GM23338 (cell line): Measurements from ENCODE around the gene G6PC3. TPM values are rescaled to one million over a fixed set of nuclear protein-coding genes. Genes with fewer than 3 reads are reported as not detected.
"Not testable (repeated sequence)": the region's sequence is repeated elsewhere in the genome, so short reads cannot be mapped to it uniquely, and the experiment has no call there.

Experiments used
- ATAC-seq: fragments of 200-7000 bp; cut with Tn5 transposase; 3 replicates; pipeline ENCODE4 v1.9.1; 2020
- DNase-seq: peaks from one replicate; pipeline ENCODE4 v3.0.0-alpha.2; 2015; ENCODE audit warnings: low spot score
- H2AFZ ChIP-seq: fragments of 200-600 bp; sonication (generic); 2 replicates; pipeline ENCODE4 v1.8.0; 2016; ENCODE audit warnings: antibody characterized with exemption, mild to moderate bottlenecking, moderate library complexity
- H3F3A ChIP-seq: fragments of 200-600 bp; sonication (generic); replicated peaks from 2 replicates; pipeline ENCODE4 v1.8.0; 2017; ENCODE audit warnings: antibody characterized with exemption, mixed run types, low read depth
- H3K27ac ChIP-seq: fragments of 200-600 bp; sonication (generic); 2 replicates; pipeline ENCODE4 v1.6.1; 2016; ENCODE audit warnings: low read depth
- H3K27me3 ChIP-seq: fragments of 200-600 bp; sonication (generic); 2 replicates; pipeline ENCODE4 v1.8.0; 2016; ENCODE audit warnings: mild to moderate bottlenecking, mixed run types, moderate library complexity; ENCODE audit not compliant: insufficient read depth
- H3K36me3 ChIP-seq: fragments of 200-600 bp; sonication (generic); 2 replicates; pipeline ENCODE4 v1.8.0; 2016; ENCODE audit warnings: mild to moderate bottlenecking; ENCODE audit not compliant: insufficient read depth
- H3K4me1 ChIP-seq: fragments of 200-600 bp; sonication (generic); 2 replicates; pipeline ENCODE4 v1.8.0; 2016; ENCODE audit warnings: mild to moderate bottlenecking, moderate library complexity; ENCODE audit not compliant: insufficient read depth
- H3K4me2 ChIP-seq: fragments of 200-600 bp; sonication (generic); 2 replicates; pipeline ENCODE4 v1.7.1; 2017; ENCODE audit warnings: mixed run types
- H3K4me3 ChIP-seq: fragments of 200-600 bp; sonication (generic); 2 replicates; pipeline ENCODE4 v1.6.1; 2016; ENCODE audit warnings: mixed run types
- H3K79me2 ChIP-seq: fragments of 200-600 bp; sonication (generic); replicated peaks from 2 replicates; pipeline ENCODE4 v1.8.0; 2017; ENCODE audit warnings: mild to moderate bottlenecking; ENCODE audit not compliant: insufficient read depth
- H3K9me2 ChIP-seq: fragments of 200-600 bp; sonication (generic); 2 replicates; pipeline ENCODE4 v1.8.0; 2017; ENCODE audit not compliant: insufficient read depth
- H4K20me1 ChIP-seq: fragments of 200-600 bp; sonication (generic); replicated peaks from 2 replicates; pipeline ENCODE4 v1.8.0; 2017; ENCODE audit warnings: mild to moderate bottlenecking; ENCODE audit not compliant: insufficient read depth
- H3K27ac Mint-ChIP-seq: 2 replicates; pipeline ENCODE4 v1.8.0; 2020; ENCODE audit warnings: inconsistent platforms, mild to moderate bottlenecking, moderate library complexity, mixed read lengths
- H3K27me3 Mint-ChIP-seq: 3 replicates; pipeline ENCODE4 v1.8.0; 2022; ENCODE audit warnings: low read depth, mild to moderate bottlenecking, moderate library complexity, mixed read lengths, inconsistent platforms; ENCODE audit not compliant: insufficient read depth, poor library complexity
- H3K36me3 Mint-ChIP-seq: 3 replicates; pipeline ENCODE4 v1.8.0; 2021; ENCODE audit warnings: low read depth, mild to moderate bottlenecking, inconsistent platforms, moderate library complexity, mixed read lengths
- H3K4me1 Mint-ChIP-seq: 3 replicates; pipeline ENCODE4 v1.8.0; 2020; ENCODE audit warnings: mild to moderate bottlenecking, inconsistent platforms, mixed read lengths
- H3K4me3 Mint-ChIP-seq: 3 replicates; pipeline ENCODE4 v1.8.0; 2021; ENCODE audit warnings: moderate library complexity, mild to moderate bottlenecking, inconsistent platforms, mixed read lengths
- H3K9me3 Mint-ChIP-seq: 3 replicates; pipeline ENCODE4 v1.8.0; 2020; ENCODE audit warnings: moderate library complexity, mild to moderate bottlenecking, inconsistent platforms, mixed read lengths
- CREB1 ChIP-seq: fragments of 250-450 bp; sonication (Bioruptor Pico); IDR thresholded peaks from 2 replicates; pipeline ENCODE4 v1.5.0; 2020; ENCODE audit warnings: low read depth, mild to moderate bottlenecking, moderate library complexity
- EZH2 ChIP-seq: fragments of 200-600 bp; sonication (generic); IDR thresholded peaks from one replicate; pipeline ENCODE4 v1.8.0; 2017; ENCODE audit warnings: antibody characterized with exemption, mild to moderate bottlenecking, low read depth; ENCODE audit not compliant: unreplicated experiment
- NANOG ChIP-seq: IDR thresholded peaks from 2 replicates; pipeline ENCODE4 v1.6.1; 2016; ENCODE audit warnings: antibody characterized with exemption, borderline replicate concordance
- POLR2AphosphoS5 ChIP-seq: IDR thresholded peaks from 2 replicates; pipeline ENCODE4 v1.6.1; 2016; ENCODE audit warnings: antibody characterized with exemption, low read depth
- polyA plus RNA-seq: library from polyadenylated mRNA; unstranded; fragments of >200 nt; fragmentation: Nextera tagmentation; extraction: Ambion mirVana; gene quantifications from 2 replicates; pipeline ENCODE4 v1.2.1, GENCODE V29; 2016
- total RNA-seq: library from RNA; depleted of rRNA; stranded (reverse); fragments of >200 nt; shearing (Covaris generic); gene quantifications from 2 replicates; pipeline ENCODE4 v1.2.3, GENCODE V29; 2014
- TF ChIP-seq, protein P1 (sequence below): fragments of 250-450 bp; sonication (Bioruptor Pico); IDR thresholded peaks from 2 replicates; pipeline ENCODE4 v1.5.0; 2020; ENCODE audit warnings: mild to moderate bottlenecking, moderate library complexity

G6PC3 gene
- total and polyA plus RNA-seq, 2 experiments from 2014 or later = 112 to 143 TPM

DNA sequence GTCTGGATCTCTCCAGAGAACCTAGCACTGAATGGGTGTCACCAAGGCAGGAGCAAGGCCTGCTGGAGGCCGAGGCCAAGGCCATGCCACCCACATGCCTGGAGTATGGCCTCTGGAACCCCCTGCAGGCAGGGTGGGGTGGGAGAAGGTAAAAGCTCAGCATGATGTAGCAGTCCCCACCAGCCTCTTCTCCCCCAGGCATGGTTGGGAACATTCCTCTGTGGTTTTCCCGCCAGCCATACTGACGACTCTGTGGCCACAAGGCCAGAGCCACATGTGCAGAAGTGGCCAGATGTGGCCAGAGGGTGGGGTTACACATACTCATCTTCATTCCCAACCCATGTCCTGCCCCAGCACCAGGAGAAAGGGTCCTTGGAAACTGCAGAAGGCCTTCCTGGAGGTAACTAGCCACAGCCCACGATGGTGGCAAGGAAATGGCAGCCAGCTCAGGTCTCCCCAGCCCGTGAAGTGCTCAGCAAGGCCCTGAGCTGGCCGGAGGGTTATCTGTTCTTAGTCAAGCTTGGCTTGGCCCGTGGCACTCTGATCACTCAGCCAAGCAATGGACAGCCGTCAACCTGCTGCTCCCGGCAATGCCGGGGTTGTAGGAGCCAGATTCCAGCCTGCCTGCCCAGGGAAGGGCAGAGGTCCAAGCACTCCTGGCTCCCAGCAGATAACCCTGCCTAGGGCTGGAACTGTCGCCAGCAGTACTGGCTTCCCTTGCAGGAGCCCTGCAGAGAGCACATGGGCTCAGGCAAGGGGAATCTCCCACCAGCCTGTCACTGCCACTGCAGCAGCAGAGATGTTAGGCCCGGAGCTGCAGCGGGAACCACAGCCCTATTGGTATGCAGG, 26.8 kb downstream of the G6PC3 start (continued):
- TF ChIP-seq, protein P1, sequence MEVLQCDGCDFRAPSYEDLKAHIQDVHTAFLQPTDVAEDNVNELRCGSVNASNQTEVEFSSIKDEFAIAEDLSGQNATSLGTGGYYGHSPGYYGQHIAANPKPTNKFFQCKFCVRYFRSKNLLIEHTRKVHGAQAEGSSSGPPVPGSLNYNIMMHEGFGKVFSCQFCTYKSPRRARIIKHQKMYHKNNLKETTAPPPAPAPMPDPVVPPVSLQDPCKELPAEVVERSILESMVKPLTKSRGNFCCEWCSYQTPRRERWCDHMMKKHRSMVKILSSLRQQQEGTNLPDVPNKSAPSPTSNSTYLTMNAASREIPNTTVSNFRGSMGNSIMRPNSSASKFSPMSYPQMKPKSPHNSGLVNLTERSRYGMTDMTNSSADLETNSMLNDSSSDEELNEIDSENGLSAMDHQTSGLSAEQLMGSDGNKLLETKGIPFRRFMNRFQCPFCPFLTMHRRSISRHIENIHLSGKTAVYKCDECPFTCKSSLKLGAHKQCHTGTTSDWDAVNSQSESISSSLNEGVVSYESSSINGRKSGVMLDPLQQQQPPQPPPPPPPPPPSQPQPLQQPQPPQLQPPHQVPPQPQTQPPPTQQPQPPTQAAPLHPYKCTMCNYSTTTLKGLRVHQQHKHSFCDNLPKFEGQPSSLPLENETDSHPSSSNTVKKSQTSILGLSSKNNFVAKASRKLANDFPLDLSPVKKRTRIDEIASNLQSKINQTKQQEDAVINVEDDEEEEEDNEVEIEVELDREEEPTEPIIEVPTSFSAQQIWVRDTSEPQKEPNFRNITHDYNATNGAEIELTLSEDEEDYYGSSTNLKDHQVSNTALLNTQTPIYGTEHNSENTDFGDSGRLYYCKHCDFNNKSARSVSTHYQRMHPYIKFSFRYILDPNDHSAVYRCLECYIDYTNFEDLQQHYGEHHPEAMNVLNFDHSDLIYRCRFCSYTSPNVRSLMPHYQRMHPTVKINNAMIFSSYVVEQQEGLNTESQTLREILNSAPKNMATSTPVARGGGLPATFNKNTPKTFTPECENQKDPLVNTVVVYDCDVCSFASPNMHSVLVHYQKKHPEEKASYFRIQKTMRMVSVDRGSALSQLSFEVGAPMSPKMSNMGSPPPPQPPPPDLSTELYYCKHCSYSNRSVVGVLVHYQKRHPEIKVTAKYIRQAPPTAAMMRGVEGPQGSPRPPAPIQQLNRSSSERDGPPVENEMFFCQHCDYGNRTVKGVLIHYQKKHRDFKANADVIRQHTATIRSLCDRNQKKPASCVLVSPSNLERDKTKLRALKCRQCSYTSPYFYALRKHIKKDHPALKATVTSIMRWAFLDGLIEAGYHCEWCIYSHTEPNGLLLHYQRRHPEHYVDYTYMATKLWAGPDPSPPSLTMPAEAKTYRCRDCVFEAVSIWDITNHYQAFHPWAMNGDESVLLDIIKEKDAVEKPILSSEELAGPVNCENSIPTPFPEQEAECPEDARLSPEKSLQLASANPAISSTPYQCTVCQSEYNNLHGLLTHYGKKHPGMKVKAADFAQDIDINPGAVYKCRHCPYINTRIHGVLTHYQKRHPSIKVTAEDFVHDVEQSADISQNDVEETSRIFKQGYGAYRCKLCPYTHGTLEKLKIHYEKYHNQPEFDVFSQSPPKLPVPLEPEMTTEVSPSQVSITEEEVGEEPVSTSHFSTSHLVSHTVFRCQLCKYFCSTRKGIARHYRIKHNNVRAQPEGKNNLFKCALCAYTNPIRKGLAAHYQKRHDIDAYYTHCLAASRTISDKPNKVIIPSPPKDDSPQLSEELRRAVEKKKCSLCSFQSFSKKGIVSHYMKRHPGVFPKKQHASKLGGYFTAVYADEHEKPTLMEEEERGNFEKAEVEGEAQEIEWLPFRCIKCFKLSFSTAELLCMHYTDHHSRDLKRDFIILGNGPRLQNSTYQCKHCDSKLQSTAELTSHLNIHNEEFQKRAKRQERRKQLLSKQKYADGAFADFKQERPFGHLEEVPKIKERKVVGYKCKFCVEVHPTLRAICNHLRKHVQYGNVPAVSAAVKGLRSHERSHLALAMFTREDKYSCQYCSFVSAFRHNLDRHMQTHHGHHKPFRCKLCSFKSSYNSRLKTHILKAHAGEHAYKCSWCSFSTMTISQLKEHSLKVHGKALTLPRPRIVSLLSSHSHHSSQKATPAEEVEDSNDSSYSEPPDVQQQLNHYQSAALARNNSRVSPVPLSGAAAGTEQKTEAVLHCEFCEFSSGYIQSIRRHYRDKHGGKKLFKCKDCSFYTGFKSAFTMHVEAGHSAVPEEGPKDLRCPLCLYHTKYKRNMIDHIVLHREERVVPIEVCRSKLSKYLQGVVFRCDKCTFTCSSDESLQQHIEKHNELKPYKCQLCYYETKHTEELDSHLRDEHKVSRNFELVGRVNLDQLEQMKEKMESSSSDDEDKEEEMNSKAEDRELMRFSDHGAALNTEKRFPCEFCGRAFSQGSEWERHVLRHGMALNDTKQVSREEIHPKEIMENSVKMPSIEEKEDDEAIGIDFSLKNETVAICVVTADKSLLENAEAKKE (CRISPR knock-in tag) = no peak
- TF ChIP-seq CREB1 (no peak), NANOG (no peak), POLR2AphosphoS5 (no peak), EZH2 (no peak)

DNA sequence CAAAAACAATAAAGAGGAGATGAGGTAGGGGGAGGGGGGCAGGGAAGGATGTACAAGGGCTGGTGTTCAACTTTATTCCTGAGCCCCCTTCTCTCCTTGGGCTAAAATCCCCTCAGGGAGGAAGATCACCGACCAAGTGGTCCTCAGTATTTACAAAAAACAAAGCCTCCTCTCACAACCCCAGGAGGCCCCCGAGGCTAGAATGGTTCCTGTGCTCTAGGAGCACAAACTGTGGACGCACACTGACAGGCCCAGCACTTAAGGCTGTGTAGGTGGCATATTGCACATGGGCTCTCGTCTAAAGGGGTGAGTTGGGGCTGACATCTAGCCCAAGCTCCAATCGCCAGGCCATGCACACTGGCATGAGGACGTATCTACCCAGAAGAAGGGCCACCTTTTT, 31.3 kb downstream of the G6PC3 start:
- H3K79me2 ChIP-seq, H3K27me3 Mint-ChIP-seq, H3K27ac Mint-ChIP-seq, H3K4me2 ChIP-seq, H3F3A ChIP-seq, H2AFZ ChIP-seq, H4K20me1 ChIP-seq, H3K4me1 ChIP-seq, H3K9me3 Mint-ChIP-seq, H3K9me2 ChIP-seq, ATAC-seq, DNase-seq, H3K4me3 ChIP-seq, H3K36me3 ChIP-seq, H3K36me3 Mint-ChIP-seq, H3K4me3 Mint-ChIP-seq, H3K27ac ChIP-seq, H3K27me3 ChIP-seq: not testable (repeated sequence)
- H3K4me1 Mint-ChIP-seq = peaks cover 20% of the 10 kb centered on the region
